HK-2 (cell line): Measurements from ENCODE around the gene THPO.

Source experiments
- DNase-seq: peaks from one replicate; pipeline ENCODE4 v3.0.0-alpha.2; 2018; ENCODE audit not compliant: unreplicated experiment

THPO gene

GRCh38 chr3:184377882-184378445 is at the start of gene THPO:
THPO (minus strand) TSS chr3:184378207; CDS start chr3:184376259, 1,948 bp downstream.
- DNase-seq, result no peak

DNA sequence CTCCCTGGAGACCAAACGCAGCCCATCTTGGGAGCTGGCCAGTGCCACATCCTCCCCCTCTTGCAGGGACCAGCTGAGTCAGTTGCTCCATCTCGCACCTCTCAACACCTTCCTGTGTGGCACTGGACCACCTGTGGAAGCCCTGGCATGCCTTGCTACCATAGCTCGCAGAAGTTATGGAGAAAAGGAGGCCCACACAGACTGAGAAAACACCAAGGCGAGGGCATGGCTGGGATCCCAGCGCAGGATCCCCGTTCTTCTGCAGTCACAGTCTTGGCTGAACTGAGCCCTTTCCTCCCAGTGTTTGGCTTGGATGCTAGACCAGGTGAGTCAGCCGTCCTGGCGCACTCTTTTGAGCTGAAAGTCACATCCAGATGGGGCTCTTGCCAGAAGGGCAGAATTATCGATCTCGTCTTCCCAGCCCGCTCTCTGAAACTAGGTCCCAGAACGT is 48.7 kb upstream of the THPO start:
- DNase-seq, result no peak

DNA sequence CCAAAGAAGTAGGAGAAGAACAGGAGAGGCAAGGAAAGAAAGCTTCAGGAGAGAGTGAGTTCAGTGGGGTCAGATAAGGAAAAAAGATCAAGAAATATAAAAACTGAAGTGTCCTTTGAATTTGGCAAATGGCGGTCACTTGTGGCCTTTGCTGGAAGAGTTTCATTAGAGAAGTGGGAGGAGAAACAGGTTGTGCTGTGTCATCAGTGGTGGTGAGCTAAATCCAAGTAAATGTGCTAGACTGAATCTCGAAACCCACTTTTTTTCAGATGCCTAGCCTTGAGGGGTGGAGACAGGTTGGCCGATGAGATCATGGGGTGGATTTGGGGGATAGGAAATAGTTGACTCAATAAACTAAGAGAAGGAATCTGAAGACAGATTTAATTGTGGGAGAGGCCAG is 45.6 kb upstream of the THPO start:
- no peak for DNase-seq

DNA sequence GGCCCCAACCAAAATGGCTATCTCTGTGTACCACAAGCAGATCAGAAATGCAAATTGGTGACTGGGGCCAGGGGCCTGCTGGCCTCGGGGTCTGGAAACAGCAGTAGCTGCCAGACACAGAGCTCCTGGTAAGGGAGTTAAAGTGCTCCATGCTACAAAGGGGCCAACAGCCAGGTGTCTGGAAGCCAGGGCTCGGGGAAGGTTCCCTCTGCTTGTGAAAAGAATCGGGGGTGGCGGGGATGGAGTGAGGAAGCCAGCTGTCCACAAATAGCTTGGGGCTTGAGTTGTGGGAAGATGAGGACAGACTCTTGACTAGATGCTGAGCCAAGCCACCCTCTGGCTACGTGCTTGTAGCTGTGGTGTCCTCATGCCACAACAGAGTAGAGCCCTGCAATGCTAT is 41.2 kb upstream of the THPO start:
- DNase-seq, result no peak

DNA sequence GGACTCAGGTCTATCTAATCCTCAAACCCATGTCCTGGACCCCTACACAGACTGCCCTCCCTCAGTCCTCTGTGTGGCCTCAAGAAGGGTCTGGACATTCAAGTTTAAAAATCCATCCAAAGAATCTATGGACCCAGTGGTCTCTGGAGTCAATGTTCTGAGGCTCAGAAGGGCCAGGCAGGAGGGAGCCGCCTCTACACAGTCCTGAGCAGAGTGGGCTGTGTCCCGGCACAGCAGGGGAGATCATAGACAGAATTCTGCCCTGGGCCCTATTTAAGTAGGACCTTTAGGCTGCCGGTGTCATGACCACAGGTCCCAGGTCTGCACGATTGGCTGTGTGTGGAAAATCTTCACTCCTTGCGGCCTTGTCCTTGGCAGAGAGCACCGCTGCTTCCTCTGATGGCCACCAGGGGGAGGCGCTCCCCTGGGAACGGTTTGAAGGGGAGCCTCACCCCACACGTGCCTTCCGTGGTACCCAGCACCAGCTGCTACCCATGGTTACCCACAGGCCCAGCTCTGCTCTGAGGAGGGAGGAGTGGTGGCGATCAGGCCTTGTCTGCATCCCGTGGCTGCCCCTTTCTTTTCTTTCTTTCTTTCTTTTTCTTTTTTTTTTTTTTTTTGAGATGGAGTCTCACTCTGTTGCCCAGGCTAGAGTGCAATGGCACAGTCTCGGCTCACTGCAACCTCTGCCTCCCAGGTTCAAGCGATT is 39.8 kb upstream of the THPO start:
- DNase-seq, result peak; percentile 49

- DNase-seq, result no peak
Observed at GRCh38 chr3:184415203-184415490, 37.1 kb upstream of the THPO start.

DNA sequence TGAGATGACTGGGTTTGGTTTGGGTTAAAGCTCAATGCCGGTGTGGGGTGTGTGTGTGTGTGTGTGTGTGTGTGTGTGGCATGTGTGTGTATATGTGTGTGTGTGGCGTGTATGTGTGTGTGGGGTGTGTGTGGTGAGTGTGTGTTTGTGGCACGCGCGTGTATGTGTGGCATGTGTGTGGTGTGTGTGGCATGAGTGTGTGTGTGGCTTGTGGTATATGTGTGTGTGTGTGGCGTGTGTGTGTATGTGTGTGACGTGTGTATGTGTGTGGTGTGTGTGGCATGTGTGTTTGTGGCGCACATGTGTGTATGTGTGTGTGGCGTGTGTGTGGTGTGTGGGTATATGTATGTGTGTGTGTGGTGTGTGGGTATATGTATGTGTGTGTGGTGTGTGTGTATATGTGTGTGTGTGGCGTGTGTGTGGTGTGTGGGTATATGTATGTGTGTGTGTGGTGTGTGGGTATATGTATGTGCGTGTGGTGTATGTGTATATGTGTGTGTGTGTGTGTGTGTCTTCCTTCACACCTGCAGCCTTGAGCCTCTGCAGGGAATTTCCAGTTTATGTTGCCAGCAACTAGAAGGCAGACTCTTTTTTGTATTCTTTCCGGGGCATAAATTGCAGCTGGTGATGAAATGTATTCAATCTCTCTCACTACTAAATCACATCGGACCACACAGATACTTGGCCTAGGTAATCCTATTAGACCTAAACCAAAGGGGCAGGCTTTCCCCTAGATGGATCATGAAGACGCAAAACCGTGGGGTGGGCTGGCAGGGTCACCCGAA is 36.6 kb upstream of the THPO start:
- DNase-seq, result no peak

DNA sequence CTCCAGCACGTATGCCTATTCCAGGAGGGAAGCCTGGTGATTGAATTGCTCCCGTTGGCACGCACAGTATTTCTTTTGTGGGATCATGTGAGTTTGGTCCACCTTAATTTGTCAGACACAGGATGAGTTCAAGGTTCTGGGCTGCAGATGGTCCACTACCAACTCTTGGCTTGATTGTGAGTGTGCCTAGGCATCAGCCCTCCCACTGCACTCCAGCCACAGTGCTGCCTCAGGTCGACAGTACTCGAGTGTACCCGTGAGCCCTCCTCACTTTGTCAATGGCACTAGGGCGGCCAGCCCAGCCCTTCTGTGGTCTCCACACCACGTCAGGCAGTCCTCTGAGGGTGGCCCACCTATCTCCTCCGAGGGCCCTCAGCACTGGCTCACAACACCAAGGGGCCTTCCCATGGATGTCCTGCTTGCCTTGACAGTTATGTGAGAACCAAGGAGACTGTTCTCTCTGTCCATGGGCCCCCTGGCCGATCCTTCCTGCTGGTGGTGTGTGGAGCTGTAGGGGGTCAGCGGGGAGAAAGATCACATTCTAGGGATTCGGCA is 32.0 kb upstream of the THPO start:
- no peak for DNase-seq

GRCh38 chr3:184409331-184409926 is 31.4 kb upstream of the THPO start:
- DNase-seq, result no peak

DNA sequence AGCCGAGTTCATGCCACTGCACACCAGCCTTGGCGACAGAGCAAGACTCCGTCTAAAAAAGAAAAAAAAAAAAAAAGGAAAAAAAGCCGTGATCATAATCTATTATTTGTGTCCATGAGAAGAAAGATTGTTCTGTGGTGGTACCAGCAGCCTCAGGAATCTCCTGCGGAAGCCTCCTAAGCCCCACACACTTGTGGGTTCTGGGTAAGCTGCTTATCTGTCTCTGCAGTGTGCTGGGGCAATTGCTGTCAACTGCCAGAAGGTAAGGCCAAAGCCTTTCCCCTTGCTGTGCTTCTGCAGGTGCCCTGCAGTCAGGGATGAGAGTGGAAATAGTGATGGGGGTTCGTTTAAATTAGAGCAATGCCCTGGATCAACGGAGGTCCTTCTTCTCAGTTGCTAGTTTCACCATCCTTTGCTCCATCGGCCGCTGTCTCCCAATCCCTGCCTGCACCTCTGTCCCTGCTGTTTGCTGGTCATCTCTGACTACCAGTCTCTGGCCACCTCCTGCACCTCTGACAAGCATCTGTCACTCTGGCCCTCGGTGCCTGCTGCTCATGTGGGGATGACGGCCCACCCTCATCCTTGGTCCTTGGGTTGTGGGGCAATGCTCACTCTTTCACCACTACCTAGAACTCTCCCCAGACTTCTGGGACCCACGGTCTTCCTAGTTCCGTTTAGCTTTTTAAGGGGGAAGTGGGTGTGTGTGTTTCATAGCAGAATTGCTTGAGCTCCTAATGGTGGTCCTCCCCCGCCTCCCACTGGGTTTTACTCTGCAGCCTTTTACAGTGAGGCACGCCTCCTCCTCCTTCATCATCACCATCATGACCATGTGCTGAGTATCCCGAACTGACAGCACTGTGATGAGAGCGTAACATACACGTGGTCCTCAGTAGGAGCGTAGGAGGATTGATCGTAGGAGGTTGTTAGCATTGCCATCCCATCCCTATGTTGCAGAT is 27.3 kb upstream of the THPO start:
- no peak for DNase-seq

DNA sequence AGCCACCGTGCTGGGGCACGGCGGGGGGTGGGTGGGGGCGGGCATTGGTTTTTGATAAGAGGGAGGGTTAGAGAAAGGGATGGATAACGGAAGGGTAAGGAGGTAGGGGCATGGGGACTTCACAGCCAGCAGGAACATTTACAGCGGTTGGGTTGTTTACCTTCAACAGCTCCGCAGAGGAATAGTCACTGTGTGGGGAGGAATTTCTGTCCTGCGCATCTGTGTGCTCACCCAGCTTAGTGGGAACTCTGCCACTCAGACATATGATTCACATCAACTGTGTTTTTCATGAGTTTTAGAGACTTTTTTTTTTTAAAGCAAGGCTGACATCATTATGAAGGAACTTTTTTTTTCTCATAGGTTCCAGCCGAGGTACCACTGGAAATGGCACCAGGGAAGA is 21.4 kb upstream of the THPO start:
- DNase-seq, result peak; percentile 31

GRCh38 chr3:184395320-184395660 is 17.3 kb upstream of the THPO start:
- DNase-seq, result no peak

- no peak for DNase-seq
Observed at GRCh38 chr3:184391266-184391665, 13.3 kb upstream of the THPO start.

- DNase-seq, result no peak
Observed at GRCh38 chr3:184389935-184390528, 12.0 kb upstream of the THPO start.

DNA sequence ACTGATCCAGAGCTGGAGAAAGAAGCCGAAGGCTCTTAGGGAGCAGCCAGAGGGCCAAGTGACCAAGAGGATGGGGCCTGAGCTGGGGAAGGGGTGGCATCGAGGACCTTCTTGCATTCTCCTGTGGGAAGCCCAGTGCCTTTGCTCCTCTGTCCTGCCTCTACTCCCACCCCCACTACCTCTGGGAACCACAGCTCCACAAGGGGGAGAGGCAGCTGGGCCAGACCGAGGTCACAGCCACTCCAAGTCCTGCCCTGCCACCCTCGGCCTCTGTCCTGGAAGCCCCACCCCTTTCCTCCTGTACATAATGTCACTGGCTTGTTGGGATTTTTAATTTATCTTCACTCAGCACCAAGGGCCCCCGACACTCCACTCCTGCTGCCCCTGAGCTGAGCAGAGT is 11.4 kb upstream of the THPO start:
- DNase-seq, result no peak

DNA sequence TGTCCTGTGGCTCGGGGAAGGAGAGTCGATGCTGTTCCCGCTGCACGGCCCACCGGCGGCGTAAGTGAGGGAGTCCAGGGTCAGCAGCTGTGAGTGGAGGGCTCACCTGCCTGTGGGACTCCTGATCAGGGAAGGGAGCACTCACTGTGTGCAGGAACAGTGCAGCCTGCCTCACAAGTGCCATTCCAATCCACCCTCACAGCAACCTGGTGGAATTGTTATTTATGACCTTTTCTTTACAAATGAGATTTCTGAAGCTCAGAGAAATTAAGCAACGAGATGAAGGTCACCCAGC is 10.9 kb upstream of the THPO start:
- no peak for DNase-seq

DNA sequence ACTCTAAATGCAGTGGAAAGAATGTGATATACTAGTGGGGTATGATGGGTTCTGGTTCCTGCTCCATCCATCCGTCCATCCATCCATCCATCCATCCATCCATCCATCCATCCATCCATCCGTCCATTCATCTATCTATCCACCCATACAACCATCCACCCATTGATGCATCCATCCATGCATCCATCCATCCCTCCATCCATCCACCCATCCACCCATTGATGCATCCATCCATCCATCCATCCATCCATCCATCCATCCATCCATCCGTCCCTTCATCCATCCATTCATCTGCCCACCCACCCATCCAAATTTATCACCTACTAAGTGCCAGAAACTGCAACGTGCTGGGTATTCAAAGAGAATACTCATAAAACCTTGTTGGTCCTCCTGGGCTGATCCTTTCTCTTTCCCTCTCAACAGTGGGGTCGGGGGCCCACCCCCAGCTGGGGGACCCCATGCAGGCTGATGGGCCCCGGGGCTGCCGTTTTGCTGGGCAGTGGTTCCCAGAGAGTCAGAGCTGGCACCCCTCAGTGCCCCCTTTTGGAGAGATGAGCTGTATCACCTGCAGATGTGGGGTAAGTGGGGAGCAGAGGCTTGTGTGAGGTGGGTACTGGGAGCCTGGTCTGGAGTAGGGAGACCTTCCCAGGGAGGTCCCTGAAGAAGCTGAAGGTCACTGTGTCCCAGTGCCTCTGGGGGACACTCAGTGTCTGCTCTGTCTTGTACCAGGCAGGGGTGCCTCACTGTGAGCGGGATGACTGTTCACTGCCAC is 10.3 kb upstream of the THPO start:
- DNase-seq, result no peak

DNA sequence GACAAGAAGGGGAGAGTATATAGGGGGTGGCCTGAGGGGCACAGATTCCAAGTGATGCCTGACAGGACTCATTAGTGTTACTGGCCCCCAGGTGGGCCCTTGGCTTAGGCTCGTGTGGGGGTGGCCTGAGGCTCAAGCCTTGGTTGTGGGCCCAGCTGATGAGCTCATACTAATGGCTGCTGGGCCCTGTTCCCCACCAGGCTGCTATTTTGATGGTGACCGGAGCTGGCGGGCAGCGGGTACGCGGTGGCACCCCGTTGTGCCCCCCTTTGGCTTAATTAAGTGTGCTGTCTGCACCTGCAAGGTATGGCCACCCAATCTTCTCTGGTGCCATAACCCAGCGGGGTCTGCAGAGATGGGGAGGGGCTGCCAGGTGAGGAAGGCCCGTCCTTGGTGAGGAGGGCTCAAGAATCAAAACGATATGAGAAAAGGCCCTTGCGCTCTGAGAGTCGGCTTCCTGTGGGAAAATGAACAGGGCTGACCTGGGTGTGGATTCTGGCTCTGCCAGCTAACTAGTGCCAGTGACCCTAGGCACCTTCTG is 9.2 kb upstream of the THPO start:
- DNase-seq, result no peak

- DNase-seq, result no peak
Observed at GRCh38 chr3:184386047-184386806, 8.2 kb upstream of the THPO start.
